VCaP (cell line): Measurements from ENCODE around the gene ZNF71.
A peak's percentile ranks its signal among the peaks of the same experiment; 100 is the strongest.
"Not testable (repeated sequence)": the region's sequence is repeated elsewhere in the genome, so short reads cannot be mapped to it uniquely, and the experiment has no call there.

Experiments
- H3K27ac ChIP-seq: fragments of 450-650 bp; 2 replicates; pipeline ENCODE4 v1.5.1; 2017
- TF ChIP-seq, protein P1 (sequence below): fragments of 450-650 bp; conservative IDR thresholded peaks from 2 replicates; pipeline ENCODE4 v1.5.1; 2017; ENCODE audit warnings: mild to moderate bottlenecking, moderate library complexity

The ZNF71 gene

GRCh38 chr19:56668676-56669075 lies 73.6 kb downstream of the ZNF71 start:
- H3K27ac ChIP-seq, result no peak overlapping the region
- TF ChIP-seq, protein P1, sequence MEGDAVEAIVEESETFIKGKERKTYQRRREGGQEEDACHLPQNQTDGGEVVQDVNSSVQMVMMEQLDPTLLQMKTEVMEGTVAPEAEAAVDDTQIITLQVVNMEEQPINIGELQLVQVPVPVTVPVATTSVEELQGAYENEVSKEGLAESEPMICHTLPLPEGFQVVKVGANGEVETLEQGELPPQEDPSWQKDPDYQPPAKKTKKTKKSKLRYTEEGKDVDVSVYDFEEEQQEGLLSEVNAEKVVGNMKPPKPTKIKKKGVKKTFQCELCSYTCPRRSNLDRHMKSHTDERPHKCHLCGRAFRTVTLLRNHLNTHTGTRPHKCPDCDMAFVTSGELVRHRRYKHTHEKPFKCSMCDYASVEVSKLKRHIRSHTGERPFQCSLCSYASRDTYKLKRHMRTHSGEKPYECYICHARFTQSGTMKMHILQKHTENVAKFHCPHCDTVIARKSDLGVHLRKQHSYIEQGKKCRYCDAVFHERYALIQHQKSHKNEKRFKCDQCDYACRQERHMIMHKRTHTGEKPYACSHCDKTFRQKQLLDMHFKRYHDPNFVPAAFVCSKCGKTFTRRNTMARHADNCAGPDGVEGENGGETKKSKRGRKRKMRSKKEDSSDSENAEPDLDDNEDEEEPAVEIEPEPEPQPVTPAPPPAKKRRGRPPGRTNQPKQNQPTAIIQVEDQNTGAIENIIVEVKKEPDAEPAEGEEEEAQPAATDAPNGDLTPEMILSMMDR, result no peak

DNA sequence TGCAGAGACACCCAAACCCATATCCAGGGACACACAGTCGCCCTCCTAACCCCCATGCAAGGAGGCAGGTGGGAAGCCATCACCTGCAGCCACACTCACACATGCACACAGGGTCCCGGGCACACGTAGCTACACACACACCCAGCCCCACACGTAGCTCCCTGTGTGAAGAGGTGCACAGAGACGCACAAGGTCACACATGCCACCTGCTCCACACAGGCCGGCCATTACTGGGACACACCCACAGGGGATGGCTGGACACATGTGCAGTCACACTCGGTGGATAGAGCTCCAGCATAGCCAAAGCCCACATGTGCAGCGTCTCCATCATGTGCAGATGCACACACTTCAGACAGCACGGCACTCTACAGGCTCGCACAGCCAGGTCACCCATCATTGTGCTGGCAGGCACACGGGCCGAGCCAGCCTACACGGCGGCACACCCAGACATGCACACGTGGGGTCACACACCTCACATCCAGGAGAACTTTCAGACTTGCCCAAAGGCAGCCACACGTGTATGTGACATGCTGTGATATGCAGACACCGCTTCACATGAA lies 75.4 kb downstream of the ZNF71 start:
- TF ChIP-seq, protein P1, result no peak
- peak overlapping the region; percentile 71 for H3K27ac ChIP-seq

GRCh38 chr19:56670961-56671612 lies 76.0 kb downstream of the ZNF71 start:
- TF ChIP-seq, protein P1, result no peak
- H3K27ac ChIP-seq, result peak overlapping the region; percentile 71

DNA sequence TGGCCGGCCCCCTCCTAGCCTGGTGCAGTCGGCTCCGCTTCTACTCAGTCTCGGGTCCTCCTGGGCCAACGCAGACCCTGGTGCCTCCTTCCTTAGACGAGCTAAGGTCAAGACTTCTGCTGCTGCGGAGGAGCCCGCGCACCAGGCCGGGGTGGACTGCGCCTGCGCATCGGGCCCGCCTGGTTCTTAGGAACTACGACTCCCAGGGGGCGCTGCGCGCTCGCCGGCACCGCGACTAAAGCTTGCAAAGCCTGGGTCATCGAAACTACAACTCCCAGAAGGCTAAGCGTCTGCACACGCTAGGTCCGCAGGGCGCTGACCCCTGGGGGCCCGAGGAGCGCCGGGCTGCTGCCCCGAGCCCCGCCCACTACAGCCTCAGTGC lies 76.5 kb downstream of the ZNF71 start, which contains the start of gene ZNF835:
Gene ZNF835 (minus strand): TSS at position 145 of the 382 bp plus-strand sequence. CDS start 6,559 bp downstream, outside the sequence.
- TF ChIP-seq, protein P1, result no peak
- peak within 1 kb of the TSS; percentile 71 for H3K27ac ChIP-seq

- H3K27ac ChIP-seq, result not testable (repeated sequence)
Measured at GRCh38 chr19:56672610-56673009, 77.5 kb downstream of the ZNF71 start.
